GM18868 (cell line): ENCODE data around the gene TSPAN32.

ENCODE experiments used
- ATAC-seq: cut with Tn5 transposase; IDR thresholded peaks from one replicate; pipeline ENCODE4 v1.9.1; 2021; ENCODE audit warnings: mild to moderate bottlenecking, moderate library complexity; ENCODE audit not compliant: unreplicated experiment

Gene TSPAN32, protein sequence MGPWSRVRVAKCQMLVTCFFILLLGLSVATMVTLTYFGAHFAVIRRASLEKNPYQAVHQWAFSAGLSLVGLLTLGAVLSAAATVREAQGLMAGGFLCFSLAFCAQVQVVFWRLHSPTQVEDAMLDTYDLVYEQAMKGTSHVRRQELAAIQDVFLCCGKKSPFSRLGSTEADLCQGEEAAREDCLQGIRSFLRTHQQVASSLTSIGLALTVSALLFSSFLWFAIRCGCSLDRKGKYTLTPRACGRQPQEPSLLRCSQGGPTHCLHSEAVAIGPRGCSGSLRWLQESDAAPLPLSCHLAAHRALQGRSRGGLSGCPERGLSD

DNA sequence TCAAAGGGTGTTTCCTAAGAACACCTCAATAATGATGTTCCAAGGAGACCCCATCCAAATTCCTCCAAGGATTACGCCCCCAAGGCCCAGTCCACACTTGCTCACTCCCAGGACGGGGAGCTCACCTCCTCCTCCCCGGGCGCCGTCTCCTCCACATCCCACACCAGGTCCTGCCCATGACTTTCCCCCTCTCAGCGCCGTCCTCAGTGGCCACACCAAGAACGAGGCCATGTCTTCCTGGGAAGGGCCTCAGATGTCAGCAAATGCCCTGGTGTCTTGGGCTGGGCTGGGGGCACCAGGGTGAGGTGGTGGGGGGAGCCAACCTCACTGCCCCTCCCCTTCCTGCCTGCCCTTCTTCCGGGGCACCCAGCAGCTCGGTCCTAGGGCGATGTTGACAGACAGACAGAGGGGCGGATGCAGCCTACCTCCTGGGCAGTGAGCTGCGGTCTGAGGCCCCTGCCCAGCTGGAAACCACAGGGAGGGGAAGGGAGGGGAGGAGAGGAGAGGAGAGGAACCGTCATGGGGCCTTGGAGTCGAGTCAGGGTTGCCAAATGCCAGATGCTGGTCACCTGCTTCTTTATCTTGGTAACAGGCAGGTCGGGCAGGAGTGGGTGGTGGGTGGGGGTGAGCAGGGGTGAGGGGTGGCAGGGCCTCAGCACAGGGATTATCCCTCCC lies at the start of gene TSPAN32, which contains the start of gene C11orf21:
Gene TSPAN32 (plus strand): TSS at position 383 of the 675 bp plus-strand sequence. CDS start 137 bp downstream, at position 520.
Gene C11orf21 (minus strand): TSS at position 288 of the 675 bp plus-strand sequence. CDS start 110 bp downstream, at position 178.
- ATAC-seq: peak; percentile 70

DNA sequence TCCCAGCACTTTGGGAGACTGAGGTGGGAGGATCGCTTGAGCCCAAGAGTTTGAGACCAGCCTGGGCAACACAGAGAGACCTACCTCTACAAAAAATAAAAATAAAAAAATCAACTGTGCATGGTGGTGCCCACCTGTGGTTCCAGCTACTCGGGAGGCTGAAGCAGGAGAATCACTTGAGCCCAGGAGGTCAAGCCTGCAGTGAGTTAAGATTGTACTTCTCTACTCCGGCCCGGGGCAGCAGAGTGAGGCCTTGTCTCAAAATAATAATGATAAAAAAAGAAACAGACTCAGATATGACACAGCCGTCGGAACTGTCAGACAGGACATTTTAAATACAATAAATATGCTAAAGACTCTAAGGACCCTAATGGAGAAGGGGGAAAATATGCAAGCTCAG lies 49.8 kb upstream of the TSPAN32 start:
- no peak for ATAC-seq

DNA sequence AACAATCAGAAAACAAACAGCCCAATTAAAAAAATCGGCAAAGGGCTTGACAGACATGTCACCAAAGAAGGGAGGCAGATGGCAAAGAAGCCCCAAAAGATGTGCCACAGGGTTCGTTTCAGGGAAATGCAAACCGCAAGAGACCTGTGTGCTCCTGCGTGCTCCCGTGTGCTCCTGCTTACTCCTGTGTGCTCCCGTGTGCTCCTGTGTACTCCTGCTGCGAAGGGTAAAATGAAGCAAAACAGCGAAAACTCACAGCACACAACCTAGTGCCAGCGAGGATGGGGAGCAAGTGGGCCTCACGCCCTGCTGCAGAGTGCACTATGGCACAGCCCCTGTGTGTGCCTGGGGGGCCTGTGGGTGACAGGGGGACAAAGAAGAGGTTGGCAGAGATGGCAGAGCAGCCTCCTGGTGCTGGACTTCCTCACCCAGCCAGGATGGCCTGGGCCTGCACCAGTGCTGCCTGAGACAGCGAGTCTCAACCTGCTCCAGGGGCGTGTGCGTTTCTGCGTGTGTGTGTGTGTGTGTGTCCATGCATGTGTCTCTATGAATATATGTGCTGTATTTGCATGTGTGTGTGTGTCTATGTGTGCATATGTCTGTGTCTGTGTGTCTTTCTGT lies 45.4 kb upstream of the TSPAN32 start:
- ATAC-seq: no peak

DNA sequence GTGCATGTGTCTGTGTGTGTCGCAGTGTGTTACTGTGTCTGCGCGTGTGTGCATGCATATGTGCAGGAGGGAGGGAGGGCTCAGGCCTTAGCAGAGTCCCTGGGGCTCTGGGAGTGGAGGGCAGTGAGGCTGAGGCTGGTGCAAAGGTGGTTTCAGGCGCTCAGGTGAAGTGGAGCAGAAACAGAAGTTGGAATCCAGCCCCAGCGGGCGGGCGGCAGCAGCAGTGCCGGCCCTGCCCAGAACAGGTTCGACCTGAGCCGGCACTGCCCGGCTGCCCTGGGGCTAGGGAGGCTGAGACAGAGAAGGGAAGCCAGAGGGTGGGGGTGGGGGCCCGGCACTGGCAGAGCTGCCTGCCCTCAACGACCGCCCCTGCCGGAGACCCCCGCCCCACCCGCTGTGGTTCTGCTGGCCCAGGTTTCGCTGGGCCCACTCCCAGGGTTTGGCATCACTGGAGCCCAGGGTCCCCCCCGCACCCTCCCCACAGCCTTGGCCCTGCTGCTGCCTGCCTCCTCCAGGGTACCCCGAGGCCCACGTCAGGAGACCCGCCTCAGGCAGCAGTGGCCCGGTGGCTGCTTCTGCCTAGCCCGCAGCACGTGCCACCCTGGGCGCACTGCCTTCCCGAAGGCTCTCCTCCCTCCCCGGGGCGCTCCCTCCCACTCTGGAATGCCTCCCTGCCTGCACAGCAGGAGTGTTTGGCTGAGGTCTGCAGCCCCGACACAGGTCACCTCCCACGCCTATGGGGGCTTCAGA lies 44.7 kb upstream of the TSPAN32 start:
- no peak for ATAC-seq

DNA sequence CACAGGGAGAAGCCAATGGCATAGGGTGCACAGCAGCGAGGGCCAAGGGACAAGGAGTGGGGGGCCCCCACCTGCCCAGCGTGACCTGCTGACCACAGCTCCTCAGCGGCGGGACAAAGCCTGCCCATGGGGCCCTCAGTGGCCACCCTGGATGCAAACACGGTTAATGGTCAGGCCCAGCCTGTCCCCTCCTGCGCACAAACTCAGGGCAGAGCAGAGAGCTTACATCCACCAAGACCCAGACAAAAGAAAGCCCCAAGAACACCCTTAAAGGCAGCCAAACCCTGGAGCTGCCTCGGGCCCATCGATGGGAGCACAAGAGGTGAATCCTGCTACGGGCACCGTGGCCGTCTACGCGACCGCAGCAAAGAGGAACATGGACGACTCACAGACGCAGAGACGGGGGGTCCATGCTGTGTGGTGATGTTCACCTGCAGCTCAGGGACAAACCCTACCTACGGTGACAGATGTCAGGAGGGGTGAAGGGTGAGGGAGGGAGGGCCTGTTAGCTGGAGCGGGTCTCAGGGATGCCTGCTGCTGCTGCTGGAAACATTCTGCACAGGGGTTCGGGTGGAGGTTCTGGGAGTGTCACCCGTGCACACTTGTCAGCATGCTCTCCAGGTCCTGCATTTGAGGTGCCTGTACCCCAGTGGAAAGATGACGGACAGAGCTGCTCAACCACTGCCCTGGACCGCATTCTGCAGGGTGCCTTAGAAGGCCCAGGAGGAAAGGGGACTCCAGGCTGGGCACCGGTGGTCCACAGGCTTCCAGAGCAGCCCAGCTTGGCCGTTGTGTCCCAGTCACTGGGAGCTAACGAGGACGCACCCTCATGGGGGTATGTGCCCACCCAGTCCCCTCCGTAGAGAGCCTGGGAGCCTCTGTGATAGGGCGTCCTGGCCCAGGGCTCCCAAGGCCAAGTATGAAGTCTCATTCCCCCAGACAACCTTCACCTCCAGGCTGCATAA lies 43.0 kb upstream of the TSPAN32 start:
- ATAC-seq: no peak

DNA sequence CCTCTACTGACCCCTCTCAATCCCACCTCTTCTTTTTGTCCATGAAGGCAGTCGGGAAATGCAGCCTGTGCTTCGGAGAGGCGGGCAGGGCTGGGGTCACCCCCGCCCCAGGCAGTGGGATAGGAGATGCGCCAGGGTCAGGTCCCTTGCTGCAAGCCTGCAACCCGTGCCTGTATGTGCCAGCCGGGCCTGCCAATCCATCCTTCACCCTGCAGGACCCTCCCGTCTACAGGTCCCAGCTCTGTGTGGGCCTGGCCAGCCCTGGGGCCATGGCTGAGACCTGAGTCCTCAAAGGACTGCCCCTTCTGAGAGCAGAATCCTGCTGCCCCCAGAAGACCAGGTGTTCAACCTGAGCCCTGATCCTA lies 42.4 kb upstream of the TSPAN32 start:
- ATAC-seq: no peak

DNA sequence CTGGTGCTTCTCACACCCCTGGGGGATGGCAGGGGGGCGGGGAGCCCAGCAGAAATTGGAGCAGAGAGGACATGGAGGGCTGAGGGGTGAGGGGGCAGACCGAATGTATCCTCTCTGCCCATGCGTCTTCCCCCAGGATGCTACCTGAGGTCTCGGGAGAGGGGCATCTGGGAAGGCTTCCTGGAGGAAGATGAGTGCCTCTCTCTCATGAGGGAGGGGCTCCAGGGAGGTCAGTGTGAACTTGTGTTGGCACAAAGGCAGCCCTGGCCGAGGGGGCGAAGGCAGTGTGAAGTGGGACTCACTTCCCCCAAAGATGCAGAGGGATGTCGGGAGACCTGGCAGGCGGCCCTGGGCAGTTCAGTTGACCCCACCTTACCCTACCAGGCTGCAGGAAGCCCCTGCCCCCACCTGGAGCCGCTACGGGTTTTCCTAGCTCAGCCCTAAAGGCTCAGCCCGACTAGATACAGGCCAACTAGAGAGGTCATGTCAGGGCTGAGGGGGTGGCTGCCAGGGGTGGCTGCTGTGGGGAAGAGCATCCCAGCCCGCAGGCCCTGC lies 41.8 kb upstream of the TSPAN32 start:
- ATAC-seq: no peak

DNA sequence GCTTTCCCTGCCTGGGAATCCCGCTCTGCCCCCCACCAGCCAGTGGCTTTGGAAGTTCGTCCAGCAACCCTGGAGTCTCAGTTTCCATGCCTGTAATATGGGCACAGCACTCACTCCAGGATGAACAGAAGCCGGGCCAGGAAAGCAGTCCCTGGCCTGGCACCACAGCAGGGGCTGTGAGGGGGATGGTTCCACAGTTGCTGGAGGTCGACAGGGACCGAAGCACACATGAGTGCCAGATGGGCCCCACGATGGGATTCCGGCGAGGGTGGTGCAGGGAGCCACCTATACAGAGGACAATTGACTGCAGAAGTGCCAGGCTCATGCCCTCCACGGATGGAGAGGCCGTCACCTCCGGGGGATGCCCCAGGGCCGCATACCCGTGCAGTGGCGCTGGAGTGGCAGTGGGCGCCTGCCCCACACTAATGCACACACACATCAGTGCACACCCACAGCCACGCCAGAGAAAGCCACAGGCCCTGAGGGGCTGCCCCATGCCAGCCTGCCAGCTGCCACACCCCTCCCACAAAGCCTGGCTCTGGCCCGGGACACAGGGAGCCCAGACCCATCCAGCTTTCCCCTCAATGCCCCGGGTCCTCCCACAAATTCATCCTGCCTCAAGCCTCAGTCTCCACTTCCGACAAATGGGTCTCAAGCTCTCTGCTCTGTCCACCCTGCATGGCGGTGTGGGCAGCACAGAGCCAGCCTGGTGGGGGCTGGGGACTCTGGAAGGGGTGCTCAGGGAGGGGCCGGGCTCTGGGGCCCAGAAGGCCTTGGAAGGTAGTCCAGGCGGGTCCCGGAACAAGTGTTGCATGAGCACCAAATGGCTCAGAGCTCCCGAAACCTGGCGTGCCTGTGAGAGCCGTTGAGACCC lies 41.1 kb upstream of the TSPAN32 start:
- no peak for ATAC-seq

DNA sequence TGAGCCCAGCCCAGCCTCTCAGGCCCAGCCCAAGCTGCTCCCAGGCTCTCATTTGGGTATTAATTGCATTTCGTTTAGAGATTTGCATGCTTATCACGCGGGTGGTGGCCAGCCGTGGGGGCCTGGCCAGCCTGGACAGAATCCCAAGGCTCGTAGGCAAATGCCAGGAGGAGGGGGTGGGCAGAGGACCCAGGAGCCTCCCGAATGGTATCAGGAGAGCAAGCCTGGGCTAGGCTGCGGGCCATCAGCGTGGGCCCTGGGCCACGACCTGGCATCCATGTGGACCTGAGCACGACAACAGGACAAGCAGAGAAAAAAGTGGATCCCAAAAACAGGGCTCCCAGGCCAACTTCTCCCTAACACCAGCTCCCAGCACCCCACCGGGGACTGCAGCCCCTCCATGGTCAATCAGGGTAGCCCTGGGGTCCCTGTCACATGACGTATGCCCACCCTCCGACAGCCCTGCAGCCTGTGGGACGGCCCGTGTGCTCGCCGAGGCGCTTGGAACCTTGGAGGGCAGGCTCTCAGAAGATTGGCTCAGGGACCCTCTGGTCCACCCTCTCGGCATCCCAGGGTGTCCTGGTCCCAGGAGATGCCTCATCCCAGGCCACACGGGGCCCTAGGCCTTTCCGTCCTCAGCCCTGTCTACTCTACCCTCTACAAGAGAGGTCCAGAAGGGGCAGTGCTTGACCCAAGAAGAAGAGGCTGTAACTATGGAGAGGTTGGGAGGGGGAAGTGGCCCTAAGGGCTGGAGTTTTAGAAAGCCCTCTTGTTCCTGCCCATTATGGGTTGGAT lies 40.2 kb upstream of the TSPAN32 start:
- ATAC-seq: no peak

DNA sequence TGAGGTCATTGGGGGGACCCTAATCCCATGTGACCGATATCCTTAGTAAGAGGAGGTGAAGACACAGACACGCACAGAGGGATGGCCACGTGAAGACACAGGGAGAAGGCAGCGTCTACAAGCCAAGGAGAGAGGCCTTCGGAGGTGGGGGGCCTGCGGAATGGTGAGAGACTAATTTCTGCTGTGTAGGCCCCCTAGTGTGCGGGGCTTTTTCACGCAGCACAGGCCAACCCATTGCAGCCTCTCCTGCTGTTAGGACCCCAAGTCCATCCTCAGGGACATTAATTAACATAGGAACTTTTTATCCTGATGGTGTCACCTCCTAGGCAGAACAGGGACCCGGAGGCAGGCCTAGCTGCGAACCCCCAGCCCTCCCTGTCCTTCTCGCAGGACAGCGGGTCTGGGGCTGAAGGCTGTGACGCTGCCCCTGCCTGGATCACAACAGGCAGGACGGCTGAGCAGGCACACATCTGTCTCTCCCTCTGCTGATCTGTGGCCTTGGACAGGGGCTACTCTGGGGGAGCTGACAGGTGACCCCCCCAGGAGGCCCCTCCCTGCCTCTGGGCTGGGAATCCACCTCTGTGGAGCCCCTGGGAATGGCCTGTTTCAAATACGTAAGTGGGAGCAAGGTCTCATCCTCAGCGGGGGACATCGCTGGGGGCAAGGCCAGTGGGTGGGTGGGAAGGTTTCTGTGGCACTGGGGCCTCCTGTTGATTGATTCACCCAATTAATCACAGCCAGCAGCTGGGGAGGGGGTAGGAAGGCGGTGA lies 39.3 kb upstream of the TSPAN32 start:
- ATAC-seq: no peak

DNA sequence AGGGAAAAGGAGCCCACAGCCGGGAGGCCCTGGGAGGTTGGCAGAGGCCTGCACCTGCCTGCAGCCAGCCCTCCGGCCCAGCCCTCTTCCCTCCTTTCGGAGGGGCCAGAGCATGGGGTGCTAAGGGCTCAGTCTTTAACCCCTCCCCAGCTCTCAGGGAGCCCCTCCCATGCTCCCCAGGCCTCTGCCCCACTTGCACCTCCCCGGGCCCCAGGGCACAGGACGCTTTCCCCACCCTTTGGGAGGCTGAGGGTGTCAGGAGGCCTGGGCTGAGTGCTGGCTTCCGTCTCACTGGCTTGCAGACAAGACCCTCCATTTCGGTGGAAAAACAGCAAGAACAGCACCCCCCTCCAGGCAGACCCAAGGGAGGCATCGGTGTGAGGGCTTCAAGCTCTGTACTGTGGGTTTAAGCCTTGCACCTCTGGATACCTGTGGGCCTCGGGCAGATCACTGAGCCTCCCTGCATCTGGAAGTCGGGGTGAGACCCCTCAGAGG lies 38.7 kb upstream of the TSPAN32 start:
- no peak for ATAC-seq

DNA sequence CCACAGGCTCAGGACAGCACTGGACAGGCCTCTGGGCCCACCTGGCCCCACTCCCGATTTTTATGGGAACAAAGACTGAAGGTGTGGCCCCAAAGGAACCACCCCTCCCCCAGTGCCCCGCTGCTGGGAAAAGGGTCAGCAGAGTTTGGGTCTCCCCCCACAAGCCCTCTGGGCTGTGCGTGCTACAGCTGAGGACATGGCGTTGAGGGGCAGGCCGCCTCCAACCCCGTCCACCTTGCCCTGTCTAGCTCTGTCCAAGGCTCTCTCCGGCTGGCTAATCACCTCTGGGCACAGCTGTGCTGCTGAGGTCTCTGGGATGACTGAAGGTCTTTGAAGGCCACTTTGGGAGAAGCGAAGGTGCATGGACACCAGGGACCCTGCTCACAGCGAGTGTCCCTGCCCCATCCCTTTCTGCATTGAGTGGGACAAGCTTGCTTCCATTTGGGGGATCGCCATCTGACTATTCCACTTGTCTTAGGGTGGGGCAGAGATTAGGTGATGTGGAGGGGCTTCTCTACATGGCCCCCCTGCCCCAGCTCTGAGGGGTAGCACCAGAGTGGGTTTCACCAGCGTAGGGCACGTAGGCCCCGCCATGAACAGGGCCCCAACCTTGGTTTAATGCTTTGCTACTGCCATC lies 38.0 kb upstream of the TSPAN32 start:
- no peak for ATAC-seq

DNA sequence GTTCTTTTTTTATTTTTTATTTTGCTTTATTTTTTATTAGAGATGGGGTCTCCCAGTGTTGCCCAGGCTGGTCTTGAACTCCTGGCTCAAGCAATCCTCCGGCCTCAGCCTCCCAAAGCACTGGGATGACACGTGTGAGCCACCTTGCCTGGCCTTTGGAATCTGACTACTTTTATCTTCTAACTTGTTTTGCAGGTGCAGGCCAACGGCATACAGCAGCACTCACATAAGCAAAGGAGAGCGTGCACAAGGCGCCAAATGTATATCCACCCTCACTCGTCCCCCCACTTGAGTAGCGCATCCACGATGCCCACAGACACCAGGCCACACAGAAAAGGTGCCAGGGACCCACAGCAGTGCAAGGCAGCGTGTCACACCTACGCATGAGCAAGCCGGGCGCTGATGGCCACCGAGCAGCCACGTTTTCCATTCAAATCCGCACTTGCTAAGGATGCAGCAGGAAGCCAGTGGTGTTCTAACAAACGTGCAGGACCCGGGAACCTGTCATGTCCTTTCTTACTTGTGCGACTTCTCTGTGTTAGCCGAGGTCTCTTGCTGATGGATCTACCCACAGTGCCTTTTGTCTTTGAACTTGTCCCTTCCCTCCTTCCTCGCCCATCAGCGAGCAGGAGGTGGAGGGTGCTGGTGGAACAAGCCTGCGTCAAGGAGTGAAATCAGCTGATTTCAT lies 37.3 kb upstream of the TSPAN32 start:
- no peak for ATAC-seq

DNA sequence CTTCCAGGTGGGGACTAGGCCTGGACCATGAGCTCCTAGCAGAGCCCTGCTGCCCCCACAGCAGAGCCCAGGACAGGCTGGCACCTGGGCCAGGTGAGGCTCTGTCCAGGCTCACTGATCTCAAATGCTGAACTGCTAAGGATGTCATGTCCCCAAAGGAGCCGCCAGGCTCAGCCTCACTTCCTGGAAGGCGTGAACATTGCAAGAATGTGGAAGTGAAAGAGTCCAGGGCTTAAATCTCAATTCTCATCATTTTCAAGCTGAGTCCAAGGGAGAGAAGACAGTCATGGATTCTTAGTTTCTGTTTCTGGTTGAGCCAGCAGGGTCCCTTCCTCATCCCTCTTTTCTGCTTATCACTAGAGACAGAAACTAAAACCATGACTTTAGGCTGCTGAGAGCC lies 36.4 kb upstream of the TSPAN32 start:
- peak; percentile 48 for ATAC-seq

DNA sequence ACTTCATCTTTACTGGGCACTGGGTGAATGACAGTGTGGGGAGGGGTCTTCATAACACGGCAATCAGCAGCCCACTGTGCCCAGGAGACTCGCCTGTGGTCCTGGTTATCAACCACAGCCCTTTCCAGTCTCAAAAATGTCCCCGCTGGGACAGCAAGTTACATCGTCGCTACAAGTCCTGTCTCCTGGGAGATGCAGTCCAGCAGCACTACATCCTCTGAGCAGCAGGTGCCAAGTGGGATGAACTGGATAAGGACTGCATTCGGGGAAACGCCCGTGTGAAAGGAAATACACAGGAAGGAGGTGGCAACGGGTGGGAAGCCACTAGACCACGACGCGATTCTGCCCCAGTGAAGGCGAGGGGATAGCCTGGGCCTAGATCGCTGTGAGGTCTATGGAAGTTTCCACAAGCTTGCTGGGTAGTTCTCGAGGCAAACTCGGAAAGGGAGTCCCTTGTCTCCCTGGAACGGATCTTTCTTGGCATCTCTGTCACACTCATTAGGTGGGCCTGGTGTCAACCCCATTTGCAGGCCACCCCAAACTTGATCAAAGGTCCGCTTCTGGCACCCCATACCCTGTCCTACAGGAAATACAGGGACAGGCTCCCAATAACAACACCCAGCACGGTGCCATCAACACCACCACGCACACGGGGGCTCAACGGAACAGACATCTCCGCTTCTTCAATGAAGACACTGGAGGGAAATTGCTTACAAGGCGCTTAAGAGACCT lies 35.8 kb upstream of the TSPAN32 start:
- ATAC-seq: no peak
